Measurements from ENCODE around the gene TAGAP.
"Not testable (repeated sequence)": the region's sequence is repeated elsewhere in the genome, so short reads cannot be mapped to it uniquely, and the experiment has no call there.

GRCh38 chr6:159010037-159010612, 34.7 kb downstream of the TAGAP start:
- TF ChIP-seq CTCF, POLR2A (IDR thresholded peaks at IDR 0.05): not testable (repeated sequence)
